Stromal cell of bone marrow (primary cell): Measurements from ENCODE around the gene MXI1.

Source experiments
- DNase-seq: peaks from one replicate; pipeline ENCODE4 v3.0.0-alpha.2; 2012; ENCODE audit warnings: low read depth

The MXI1 gene

GRCh38 chr10:110215286-110216170 lies 8.1 kb downstream of the MXI1 start:
- DNase-seq, result no peak

- DNase-seq, result no peak
Observed at GRCh38 chr10:110216240-110216639, 8.8 kb downstream of the MXI1 start.

GRCh38 chr10:110216942-110217661 lies 9.7 kb downstream of the MXI1 start:
- DNase-seq, result no peak

DNA sequence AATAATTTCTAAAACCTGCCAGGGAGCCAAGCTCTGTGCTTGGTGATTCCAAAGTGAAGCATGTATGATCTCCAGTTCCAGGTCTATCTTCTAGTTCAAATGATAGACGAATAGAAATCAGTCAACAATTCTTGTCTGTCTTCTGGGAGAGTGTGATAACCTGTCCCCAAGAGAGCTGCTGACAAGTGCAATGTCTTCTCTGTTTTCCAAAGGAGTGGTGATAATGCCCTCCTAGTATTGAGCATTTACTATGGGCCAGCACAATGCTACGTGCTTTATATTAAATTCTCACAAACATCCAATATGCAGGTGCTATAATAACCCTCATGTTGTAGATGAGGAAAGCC lies 10.2 kb downstream of the MXI1 start:
- no peak for DNase-seq

DNA sequence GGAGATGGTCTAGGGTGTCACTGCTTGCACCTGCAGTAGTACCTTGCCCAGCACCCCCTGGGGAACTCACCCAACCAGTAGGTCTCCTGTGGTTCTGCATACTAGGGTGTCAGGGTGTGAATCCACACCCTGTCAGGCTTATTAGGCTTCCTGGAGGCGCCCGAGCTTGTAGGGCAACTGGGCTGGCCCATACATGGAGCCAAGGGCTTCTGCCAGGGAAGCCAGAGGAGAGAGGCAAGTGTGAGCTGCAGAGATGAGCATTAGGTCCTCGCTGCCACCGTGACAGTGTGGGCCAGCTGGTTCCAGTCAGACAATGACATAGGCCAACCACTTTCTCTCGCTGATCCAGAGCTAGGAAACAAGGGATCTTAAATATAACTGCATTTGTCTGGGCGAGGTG lies 11.2 kb downstream of the MXI1 start:
- DNase-seq, result no peak

GRCh38 chr10:110219884-110220283 lies 12.5 kb downstream of the MXI1 start:
- DNase-seq, result no peak

DNA sequence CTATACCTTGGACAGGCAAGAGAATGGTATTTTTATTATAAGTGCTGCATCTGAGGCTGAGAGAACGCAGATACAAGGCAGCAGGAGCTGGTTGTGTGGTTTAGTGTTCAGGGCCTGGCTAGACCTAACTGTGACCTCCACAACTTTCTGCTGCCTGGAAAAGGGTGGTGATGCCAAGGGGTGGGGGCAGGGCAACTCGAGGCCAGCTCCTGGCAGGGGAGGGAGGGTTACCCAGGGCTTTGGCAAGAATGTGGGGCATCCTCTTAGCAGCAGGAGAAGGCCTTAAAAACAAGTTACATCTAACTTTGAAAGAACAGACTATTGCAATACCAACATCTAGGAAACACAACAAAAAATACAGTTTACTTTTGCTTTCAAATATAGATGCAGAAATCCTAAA lies 13.0 kb downstream of the MXI1 start:
- no peak for DNase-seq

DNA sequence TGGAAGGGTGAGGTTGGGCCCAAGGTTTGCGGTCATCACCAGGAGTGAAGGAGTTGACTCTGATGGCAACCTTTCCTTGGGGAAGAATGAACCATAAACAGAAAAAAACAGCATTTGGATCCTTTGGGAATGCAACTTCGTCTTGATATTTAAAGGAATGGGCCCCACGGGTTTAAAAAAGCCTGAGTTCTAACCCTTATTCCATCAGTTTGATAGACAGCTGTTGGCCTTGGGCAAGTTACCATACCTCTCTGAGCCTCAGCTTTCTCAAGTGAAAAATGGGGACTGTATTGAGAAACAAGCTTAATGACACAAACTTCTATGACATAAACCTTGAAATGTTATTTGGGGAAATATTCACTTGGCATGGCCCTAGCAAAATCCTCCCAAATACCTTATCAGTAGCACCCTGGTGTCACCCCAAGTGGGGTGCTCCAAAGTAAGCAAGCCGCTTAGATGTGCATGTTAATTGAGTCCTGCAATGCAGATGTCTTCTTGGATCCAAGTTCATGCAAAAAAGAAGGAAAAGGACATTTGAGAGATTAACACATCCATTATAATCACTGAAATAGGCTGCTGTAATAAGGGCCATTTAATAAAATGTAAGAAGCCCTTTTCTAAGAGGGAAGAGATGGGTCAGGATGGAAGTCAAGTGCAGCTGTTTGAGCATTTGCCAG lies 13.8 kb downstream of the MXI1 start:
- no peak for DNase-seq

DNA sequence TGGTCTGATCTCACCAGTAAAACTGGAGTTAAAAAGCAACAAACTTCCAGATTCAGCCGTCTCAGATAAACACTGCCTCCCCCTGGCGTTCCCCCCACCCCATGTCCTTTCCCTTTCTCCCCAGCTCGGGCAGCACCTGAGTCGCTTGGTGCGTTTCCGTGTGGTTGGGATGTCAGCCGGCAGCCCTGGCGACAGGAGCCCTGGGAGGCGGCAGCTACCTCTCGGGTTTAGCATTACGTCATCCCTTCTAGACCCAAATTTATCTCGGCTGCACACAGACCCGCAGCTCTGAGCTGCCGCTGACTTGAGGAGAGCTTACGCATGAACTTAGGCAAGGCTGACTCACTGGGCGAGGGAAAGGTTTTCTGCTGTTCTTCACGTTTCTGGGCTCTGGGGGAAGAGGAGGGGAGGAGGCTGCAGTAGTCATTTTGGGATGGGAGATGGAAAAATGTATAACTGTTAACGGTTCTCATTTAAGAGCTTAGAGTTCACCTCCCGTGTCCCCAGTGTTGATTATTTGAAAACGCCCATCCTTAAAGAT lies 14.4 kb downstream of the MXI1 start:
- peak; percentile 96 for DNase-seq

- DNase-seq, result no peak
Observed at GRCh38 chr10:110222641-110223297, 15.4 kb downstream of the MXI1 start.

GRCh38 chr10:110223298-110223925 lies 16.0 kb downstream of the MXI1 start:
- DNase-seq, result no peak

- DNase-seq, result no peak
Observed at GRCh38 chr10:110224992-110225391, 17.6 kb downstream of the MXI1 start.

GRCh38 chr10:110225441-110225755 lies 18.0 kb downstream of the MXI1 start:
- no peak for DNase-seq

DNA sequence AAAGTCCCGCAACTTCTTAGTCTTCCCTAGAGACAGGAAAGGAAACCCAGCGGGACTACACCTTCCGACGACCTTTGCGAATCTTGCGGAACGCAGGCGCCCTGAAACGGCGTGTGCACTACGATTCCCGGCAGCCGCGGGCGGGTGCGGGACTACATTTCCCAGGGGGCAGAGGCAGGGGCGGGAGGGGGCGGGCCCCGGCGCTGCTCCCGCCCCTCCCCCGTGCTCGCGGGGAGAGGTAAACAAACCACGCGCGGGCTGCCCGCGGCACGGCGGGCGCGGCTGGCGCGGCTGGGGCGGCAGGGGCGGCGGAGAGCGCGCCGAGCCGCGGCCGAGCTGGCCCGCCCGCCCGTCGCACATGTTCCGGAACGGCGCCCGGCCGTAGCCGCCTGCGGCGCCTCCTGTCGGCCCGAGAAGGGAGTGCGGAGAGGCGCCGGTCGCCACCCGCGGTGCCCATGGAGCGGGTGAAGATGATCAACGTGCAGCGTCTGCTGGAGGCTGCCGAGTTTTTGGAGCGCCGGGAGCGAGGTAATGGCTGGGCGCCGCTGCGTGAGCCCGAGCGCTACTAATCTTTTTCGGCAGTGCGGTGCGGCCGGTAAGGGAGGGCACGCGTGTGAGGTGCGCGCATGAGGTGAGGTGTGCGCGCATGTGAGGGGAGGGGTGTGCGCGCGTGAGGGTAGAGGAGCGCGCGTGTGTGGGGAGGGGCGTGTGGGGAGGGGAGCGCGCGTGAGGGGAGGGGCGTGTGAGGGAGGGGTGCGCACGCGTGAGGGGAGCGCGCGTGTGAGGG lies 18.5 kb downstream of the MXI1 start:
- DNase-seq, result peak; percentile 83

- DNase-seq, result peak; percentile 81
Observed at GRCh38 chr10:110226543-110226925, 19.1 kb downstream of the MXI1 start.

- no peak for DNase-seq
Observed at GRCh38 chr10:110226926-110227641, 19.7 kb downstream of the MXI1 start.

GRCh38 chr10:110228066-110228465 lies 20.7 kb downstream of the MXI1 start:
- DNase-seq, result no peak

GRCh38 chr10:110229155-110229554 lies 21.8 kb downstream of the MXI1 start:
- no peak for DNase-seq

DNA sequence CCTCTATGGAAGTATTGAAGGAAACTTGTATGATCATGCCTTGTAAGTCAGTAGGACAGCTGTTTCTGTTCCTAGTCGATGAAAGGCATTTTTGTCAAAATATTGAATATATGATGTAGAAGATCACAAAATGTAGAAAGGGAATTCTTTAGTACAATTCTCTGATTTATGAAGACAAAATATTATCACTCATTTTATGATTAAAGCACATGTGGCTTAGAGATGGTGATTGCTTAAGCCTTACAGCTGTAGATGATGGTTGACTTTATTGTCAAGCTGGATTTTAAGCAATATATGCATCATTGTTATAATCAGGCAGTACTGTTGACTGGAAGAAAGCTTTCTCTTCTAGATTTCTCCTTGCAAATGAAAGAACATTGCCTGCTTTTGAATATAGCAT lies 26.4 kb downstream of the MXI1 start:
- no peak for DNase-seq

GRCh38 chr10:110237894-110238480 lies 30.6 kb downstream of the MXI1 start:
- no peak for DNase-seq
